ENCODE data around the gene CRTAC1. TPM values are rescaled to one million over a fixed set of nuclear protein-coding genes. Genes with fewer than 3 reads are reported as not detected.

CRTAC1 gene
- total RNA-seq, 1 experiment from 2014 or later, result 1.2 TPM

GRCh38 chr10:98035599-98035998 lies 5.2 kb upstream of the CRTAC1 start (continued):
- TF ChIP-seq PRDM15 (CRISPR knock-in tag; IDR thresholded peaks at IDR 0.05) (no peak), NR3C1 (CRISPR knock-in tag; conservative IDR thresholded peaks at IDR 0.05; ENCODE audit: low read depth) (no peak), HMGA2 (CRISPR knock-in tag; IDR thresholded peaks at IDR 0.05) (no peak), ATF6 (CRISPR knock-in tag; IDR thresholded peaks at IDR 0.05) (no peak), MLX (CRISPR knock-in tag; IDR thresholded peaks at IDR 0.05) (no peak), ZNF416 (CRISPR knock-in tag; IDR thresholded peaks at IDR 0.05) (no peak), PRRX2 (CRISPR knock-in tag; IDR thresholded peaks at IDR 0.05) (no peak), USF2 (CRISPR knock-in tag; IDR thresholded peaks at IDR 0.05) (no peak), ZMAT4 (CRISPR knock-in tag; IDR thresholded peaks at IDR 0.05) (no peak), TEAD4 (CRISPR knock-in tag; IDR thresholded peaks at IDR 0.05) (no peak), ETV6 (CRISPR knock-in tag; IDR thresholded peaks at IDR 0.05) (no peak)

- H3K27ac Mint-ChIP-seq, result no peak overlapping the region
- no peaks in the 10 kb centered on the region for H3K36me3 Mint-ChIP-seq
- no peak overlapping the region for H3K4me3 Mint-ChIP-seq
- peaks cover 15% of the 10 kb centered on the region for H3K4me1 Mint-ChIP-seq
- ATAC-seq (no peak), DNase-seq (ENCODE audit: low spot score) (no peak)
- peaks cover 90% of the 10 kb centered on the region for H3K27me3 Mint-ChIP-seq (ENCODE audit: low read depth)
- ChIA-PET POLR2A (no interaction called here), CTCF (interaction anchor here (8.1 kb wide), 1 partner anchor 9 kb away, joined by 119 read pairs; no protein-coding TSS in a partner anchor)
- no peaks in the 10 kb centered on the region for H3K9me3 Mint-ChIP-seq
- TF ChIP-seq ESRRA (CRISPR knock-in tag; IDR thresholded peaks at IDR 0.05; ENCODE audit: borderline replicate concordance) (no peak), TP53 (CRISPR knock-in tag; IDR thresholded peaks at IDR 0.05) (no peak), ZNF263 (CRISPR knock-in tag; IDR thresholded peaks at IDR 0.05; ENCODE audit: low read depth) (no peak), SP1 (CRISPR knock-in tag; conservative IDR thresholded peaks at IDR 0.05) (no peak), OVOL2 (CRISPR knock-in tag; IDR thresholded peaks at IDR 0.05; ENCODE audit: borderline replicate concordance) (no peak), IRF2 (CRISPR knock-in tag; IDR thresholded peaks at IDR 0.05; ENCODE audit: borderline replicate concordance, low read depth) (no peak), ZNF138 (CRISPR knock-in tag; conservative IDR thresholded peaks at IDR 0.05) (no peak), IRF1 (CRISPR knock-in tag; IDR thresholded peaks at IDR 0.05) (no peak), JUN (CRISPR knock-in tag; IDR thresholded peaks at IDR 0.05) (no peak), ATF2 (CRISPR knock-in tag; IDR thresholded peaks at IDR 0.05; ENCODE audit: borderline replicate concordance, low read depth) (no peak), ERG (CRISPR knock-in tag; IDR thresholded peaks at IDR 0.05) (no peak), GTF2I (CRISPR knock-in tag; conservative IDR thresholded peaks at IDR 0.05) (no peak), USF2 (CRISPR knock-in tag; IDR thresholded peaks at IDR 0.05) (no peak), TEAD4 (CRISPR knock-in tag; IDR thresholded peaks at IDR 0.05) (no peak), E2F4 (CRISPR knock-in tag; IDR thresholded peaks at IDR 0.05; ENCODE audit: borderline replicate concordance, low read depth) (no peak)
Measured at GRCh38 chr10:98033515-98033914, 3.1 kb upstream of the CRTAC1 start.

All from WTC11 (cell line).